ENCODE measurements around the gene PNPLA7. TPM values are rescaled to one million over a fixed set of nuclear protein-coding genes. Genes with fewer than 3 reads are reported as not detected.

PNPLA7 gene
- total and polyA plus RNA-seq, 2 of the 8 experiments (the other 6 are each of a cell fraction or from before 2014, with no cell fraction given): 0.35 to 0.47 TPM

GRCh38 chr9:137590469-137591383 is 40.5 kb upstream of the PNPLA7 start, which contains the start of gene ZMYND19:
ZMYND19 (minus strand) TSS chr9:137590512; CDS start chr9:137590263, 249 bp downstream.
- Histone ChIP-seq H4K20me1 (replicated peaks in 1 of 2; ENCODE audit: control insufficient read depth in 1 of 2, insufficient read depth in 2 of 2, low read length in 2 of 2) (peaks cover 17 to 24% of the 10 kb centered on the region in 2 experiments), H3K14ac (ENCODE audit: insufficient read length) (no peak within 1 kb of the TSS), H3K79me2 (ENCODE audit: control insufficient read depth in 1 of 2, insufficient read depth in 2 of 2, low read length in 2 of 2) (peaks cover 0 to 22% of the 10 kb centered on the region in 2 experiments; a peak in 2 of 4 replicates), H2BK15ac (ENCODE audit: low read length) (no peak within 1 kb of the TSS), H2AFZ (ENCODE audit: low read length) (peak within 1 kb of the TSS; percentile 77; the same call in 1 of the 2 replicates), H3K56ac (replicated peaks; ENCODE audit: insufficient read length, low read depth, low read length) (no peak within 1 kb of the TSS), H3K9ac (replicated peaks in 1 of 4; ENCODE audit: extremely low read depth in 1 of 4, low read depth in 3 of 4, low read length in 3 of 4) (peak within 1 kb of the TSS; percentile 66 to 93 (median 74)), H3K23me2 (ENCODE audit: low read depth, low read length) (peaks cover 8% of the 10 kb centered on the region; the same call in 1 of the 2 replicates), H3K4me2 (ENCODE audit: insufficient read depth in 1 of 2, low read depth in 2 of 2, low read length in 2 of 2) (peak within 1 kb of the TSS; percentile 91 to 99), H2BK20ac (ENCODE audit: low read length) (no peak within 1 kb of the TSS), H3K9me3 (ENCODE audit: insufficient read depth in 2 of 2, low read depth in 1 of 2, low read length in 1 of 2) (no peaks in the 10 kb centered on the region), H3K36me3 (ENCODE audit: control insufficient read depth in 2 of 4, insufficient read depth in 4 of 4, low read length in 3 of 4) (peaks cover 23 to 30% (median 25%) of the 10 kb centered on the region in 4 experiments), H4K8ac (ENCODE audit: extremely low read depth, insufficient read depth, low read length) (peak within 1 kb of the TSS; percentile 84), H3K4me3 (ENCODE audit: extremely low read depth in 1 of 4, insufficient read depth in 2 of 4, low read depth in 3 of 4, low read length in 4 of 4) (peak within 1 kb of the TSS; percentile 82 to 96 (median 86)), H2BK12ac (ENCODE audit: low read depth, low read length) (no peak within 1 kb of the TSS; the same call in 1 of the 2 replicates), H2AK5ac (ENCODE audit: low read depth, low read length) (0 out of 2 replicates have a peak within 1 kb of the TSS, but pooled peaks have one; percentile 39), H3K79me1 (ENCODE audit: low read depth, low read length) (peaks cover 18% of the 10 kb centered on the region), H3K18ac (ENCODE audit: extremely low read depth, low read length) (peak within 1 kb of the TSS; percentile 38), H4K5ac (ENCODE audit: insufficient read length, low read depth, low read length) (no peak within 1 kb of the TSS), H2BK120ac (replicated peaks; ENCODE audit: low read depth, low read length) (no peak within 1 kb of the TSS), H2BK5ac (ENCODE audit: low read depth, low read length) (no peak within 1 kb of the TSS), H3K27ac (ENCODE audit: low read depth, low read length) (peak within 1 kb of the TSS; percentile 45; the same call in 1 of the 2 replicates), H3K4ac (replicated peaks; ENCODE audit: insufficient read length, low read depth, low read length) (peak within 1 kb of the TSS; percentile 75), H3K23ac (ENCODE audit: insufficient read length) (no peak within 1 kb of the TSS), H3K4me1 (replicated peaks in 1 of 4; ENCODE audit: control insufficient read depth in 3 of 4, insufficient read depth in 4 of 4, low read length in 3 of 4) (peaks cover 0 to 7% (median 5%) of the 10 kb centered on the region in 4 experiments; a peak in 5 of 7 replicates), H3K27me3 (replicated peaks in 1 of 4; ENCODE audit: control insufficient read depth in 3 of 4, extremely low read depth in 1 of 4, insufficient read depth in 3 of 4, low read length in 3 of 4) (no peaks in the 10 kb centered on the region; a peak in 1 of 7 replicates), H4K91ac (replicated peaks; ENCODE audit: insufficient read length, low read length) (no peak within 1 kb of the TSS)
- DNase-seq (ENCODE audit: low read depth in 1 of 2, low spot score in 2 of 2) (peak in 1 of 2 experiments; percentile 94), FAIRE-seq (no peak)
- 2% methylated on average over 20 of the region's 113 CpGs; no CpG with 5 or more reads in 1 of the 2 experiments for WGBS, 2 experiments (ENCODE audit: extremely low coverage in 1 of 2, insufficient coverage in 1 of 2, insufficient read length in 1 of 2, insufficient replicate concordance in 2 of 2, low coverage in 1 of 2, low lambda C conversion rate in 2 of 2, missing lambda C conversion rate in 1 of 2)
- CTCF ChIA-PET (ENCODE audit: partially characterized antibody): interaction anchor here (0.6 to 1.5 kb wide), 6 partner anchors 9 to 99 kb away, joined by 3 to 5 read pairs (median 4); partner anchors contain the start of gene ARRDC1
- POLR2A ChIA-PET (ENCODE audit: partially characterized antibody): interaction anchor here (0.8 to 6.2 kb wide), 9 partner anchors 9 to 76 kb away, joined by 3 to 45 read pairs (median 4); partner anchors contain the start of genes DPH7 and EHMT1
- TF ChIP-seq, protein P1, sequence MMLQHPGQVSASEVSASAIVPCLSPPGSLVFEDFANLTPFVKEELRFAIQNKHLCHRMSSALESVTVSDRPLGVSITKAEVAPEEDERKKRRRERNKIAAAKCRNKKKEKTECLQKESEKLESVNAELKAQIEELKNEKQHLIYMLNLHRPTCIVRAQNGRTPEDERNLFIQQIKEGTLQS (IDR thresholded peaks at IDR 0.05; ENCODE audit: insufficient read depth, low read depth, low read length): no peak

Measured in H1 (cell line).